ENCODE data around the gene SLC29A3.
A peak's percentile ranks its signal among the peaks of the same experiment; 100 is the strongest.

SLC29A3 gene

DNA sequence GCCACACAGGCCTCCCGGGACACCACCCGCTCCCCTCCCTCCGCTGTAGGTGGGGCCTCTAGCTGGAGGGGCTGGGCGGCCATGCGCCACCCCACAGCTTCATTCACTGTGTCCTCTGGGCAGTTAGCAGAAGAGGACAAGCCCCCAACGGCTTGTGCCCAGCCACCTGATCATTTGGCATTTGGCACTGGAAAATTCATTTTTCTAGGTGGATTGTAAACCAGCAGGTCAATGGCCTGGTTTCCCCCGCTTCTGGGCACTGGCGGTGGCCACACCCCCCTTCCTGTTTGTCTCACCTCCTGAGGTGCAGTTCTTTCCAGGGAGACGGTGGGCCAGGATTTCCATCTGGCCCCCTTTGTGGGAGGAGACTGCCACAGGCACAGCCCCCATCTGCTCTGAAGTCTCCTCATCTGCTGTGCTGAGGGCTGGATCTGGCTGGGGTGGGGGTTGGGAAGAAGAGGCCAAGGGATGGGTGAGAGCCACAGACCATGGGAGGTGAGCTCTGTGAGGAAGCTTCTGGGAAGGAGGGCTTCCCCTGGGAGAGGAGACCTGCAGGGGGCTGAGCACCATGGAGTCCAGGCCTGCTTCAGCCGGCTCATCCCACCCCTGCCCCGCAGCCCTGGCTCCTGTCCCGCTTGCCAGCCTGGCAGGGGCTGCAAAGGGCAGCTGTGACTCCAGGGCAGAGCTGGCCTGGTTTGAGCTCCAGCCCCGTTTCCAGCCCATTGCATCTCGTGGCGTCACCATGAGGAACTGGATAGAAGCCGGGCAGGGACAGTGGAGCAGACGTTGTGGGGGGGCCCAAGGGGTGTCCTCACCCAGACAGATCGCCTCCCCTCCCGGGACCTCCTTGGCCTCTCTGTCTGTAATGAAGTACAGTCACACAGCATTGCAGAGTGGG lies 40.1 kb upstream of the SLC29A3 start:
- DNase-seq, result peak; percentile 66
- Histone ChIP-seq H3K9ac (ENCODE audit: low read length) (peak overlapping the region; percentile 42), H2BK120ac (ENCODE audit: low read depth, low read length) (no peak overlapping the region), H3K4me1 (ENCODE audit: control insufficient read depth, low read depth, low read length) (peaks cover 13% of the 10 kb centered on the region), H2AK5ac (ENCODE audit: low read length) (no peak overlapping the region), H4K8ac (ENCODE audit: low read depth, low read length) (peak overlapping the region; percentile 39), H3K79me2 (ENCODE audit: control insufficient read depth, insufficient read depth, low read length) (no peaks in the 10 kb centered on the region), H4K5ac (ENCODE audit: low read length) (no peak overlapping the region), H3K27ac (ENCODE audit: low read depth, low read length) (peak overlapping the region; percentile 38), H3K4me3 (ENCODE audit: low read length) (no peak overlapping the region), H3K27me3 (ENCODE audit: insufficient read depth, low read length, poor library complexity) (no peaks in the 10 kb centered on the region), H2BK15ac (replicated peaks; ENCODE audit: low read depth) (no peak overlapping the region), H3K79me1 (ENCODE audit: low read length) (no peaks in the 10 kb centered on the region), H3K23ac (ENCODE audit: low read length) (peak overlapping the region; percentile 45), H3K36me3 (ENCODE audit: control insufficient read depth, insufficient read depth, low read length) (no peaks in the 10 kb centered on the region), H3K56ac (ENCODE audit: low read length) (peak overlapping the region; percentile 64), H3K4ac (ENCODE audit: low read depth, low read length) (no peak overlapping the region), H3K18ac (ENCODE audit: low read length) (peak overlapping the region; percentile 5), H2BK5ac (ENCODE audit: low read length) (no peak overlapping the region), H3K4me2 (ENCODE audit: low read length) (no peak overlapping the region)
- no CpG with 5 or more reads among the region's 19 CpGs for WGBS (ENCODE audit: extremely low coverage, insufficient coverage, low lambda C conversion rate)

DNA sequence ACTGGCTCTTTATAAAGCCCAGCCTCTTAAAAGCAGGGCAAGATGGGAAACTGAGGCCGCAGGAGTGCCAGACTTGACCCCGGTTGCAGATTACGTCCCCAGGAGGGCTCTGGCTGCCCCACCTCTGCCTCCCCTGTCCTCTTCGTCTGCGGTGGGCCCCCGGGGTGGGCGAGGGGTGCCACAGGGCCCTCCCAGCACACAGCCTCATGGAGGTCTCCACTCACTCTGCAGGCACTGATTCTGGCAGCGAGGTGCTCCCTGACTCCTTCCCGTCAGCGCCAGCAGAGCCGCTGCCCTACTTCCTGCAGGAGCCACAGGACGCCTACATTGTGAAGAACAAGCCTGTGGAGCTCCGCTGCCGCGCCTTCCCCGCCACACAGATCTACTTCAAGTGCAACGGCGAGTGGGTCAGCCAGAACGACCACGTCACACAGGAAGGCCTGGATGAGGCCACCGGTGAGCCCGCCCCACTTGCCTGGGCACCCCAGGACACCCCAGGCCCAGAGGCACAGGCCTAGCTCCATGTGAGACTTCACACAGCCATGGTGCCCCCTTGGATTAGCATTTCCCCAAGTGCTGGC lies 39.4 kb upstream of the SLC29A3 start:
- Histone ChIP-seq H4K8ac (ENCODE audit: low read depth, low read length) (no peak overlapping the region), H3K27me3 (ENCODE audit: insufficient read depth, low read length, poor library complexity) (no peaks in the 10 kb centered on the region), H3K9ac (ENCODE audit: low read length) (peak overlapping the region; percentile 9), H4K5ac (ENCODE audit: low read length) (no peak overlapping the region), H2BK15ac (replicated peaks; ENCODE audit: low read depth) (no peak overlapping the region), H3K4me2 (ENCODE audit: low read length) (no peak overlapping the region), H3K56ac (ENCODE audit: low read length) (peak overlapping the region; percentile 42), H3K36me3 (ENCODE audit: control insufficient read depth, insufficient read depth, low read length) (no peaks in the 10 kb centered on the region), H3K18ac (ENCODE audit: low read length) (no peak overlapping the region), H3K4me3 (ENCODE audit: low read length) (no peak overlapping the region), H3K79me1 (ENCODE audit: low read length) (no peaks in the 10 kb centered on the region), H2BK5ac (ENCODE audit: low read length) (no peak overlapping the region), H3K79me2 (ENCODE audit: control insufficient read depth, insufficient read depth, low read length) (no peaks in the 10 kb centered on the region), H3K23ac (ENCODE audit: low read length) (no peak overlapping the region), H3K27ac (ENCODE audit: low read depth, low read length) (no peak overlapping the region), H3K4ac (ENCODE audit: low read depth, low read length) (no peak overlapping the region), H2AK5ac (ENCODE audit: low read length) (no peak overlapping the region), H2BK120ac (ENCODE audit: low read depth, low read length) (no peak overlapping the region), H3K4me1 (ENCODE audit: control insufficient read depth, low read depth, low read length) (peaks cover 13% of the 10 kb centered on the region)
- WGBS (ENCODE audit: extremely low coverage, insufficient coverage, low lambda C conversion rate), result no CpG with 5 or more reads among the region's 22 CpGs
- DNase-seq, result no peak

- Histone ChIP-seq H4K5ac (ENCODE audit: low read length) (no peak overlapping the region), H3K9ac (ENCODE audit: low read length) (no peak overlapping the region), H3K4ac (ENCODE audit: low read depth, low read length) (no peak overlapping the region), H3K27ac (ENCODE audit: low read depth, low read length) (no peak overlapping the region), H3K36me3 (ENCODE audit: control insufficient read depth, insufficient read depth, low read length) (no peaks in the 10 kb centered on the region), H3K4me3 (ENCODE audit: low read length) (no peak overlapping the region), H2AK5ac (ENCODE audit: low read length) (no peak overlapping the region), H2BK120ac (ENCODE audit: low read depth, low read length) (no peak overlapping the region), H2BK5ac (ENCODE audit: low read length) (no peak overlapping the region), H4K8ac (ENCODE audit: low read depth, low read length) (no peak overlapping the region), H3K18ac (ENCODE audit: low read length) (no peak overlapping the region), H2BK15ac (replicated peaks; ENCODE audit: low read depth) (no peak overlapping the region), H3K4me1 (ENCODE audit: control insufficient read depth, low read depth, low read length) (peaks cover 11% of the 10 kb centered on the region), H3K79me2 (ENCODE audit: control insufficient read depth, insufficient read depth, low read length) (no peaks in the 10 kb centered on the region), H3K56ac (ENCODE audit: low read length) (peak overlapping the region; percentile 15), H3K23ac (ENCODE audit: low read length) (no peak overlapping the region), H3K4me2 (ENCODE audit: low read length) (no peak overlapping the region), H3K79me1 (ENCODE audit: low read length) (no peaks in the 10 kb centered on the region), H3K27me3 (ENCODE audit: insufficient read depth, low read length, poor library complexity) (no peaks in the 10 kb centered on the region)
- WGBS (ENCODE audit: extremely low coverage, insufficient coverage, low lambda C conversion rate), result no CpG with 5 or more reads among the region's 5 CpGs
- no peak for DNase-seq
These were observed 38.8 kb upstream of the SLC29A3 start for GRCh38 chr10:71280216-71280615.

GRCh38 chr10:71280825-71281224 lies 38.2 kb upstream of the SLC29A3 start:
- no peak overlapping the region for H4K5ac ChIP-seq (ENCODE audit: low read length)
- H3K79me1 ChIP-seq (ENCODE audit: low read length), result no peaks in the 10 kb centered on the region
- H4K8ac ChIP-seq (ENCODE audit: low read depth, low read length), result no peak overlapping the region
- no peak overlapping the region for H3K4ac ChIP-seq (ENCODE audit: low read depth, low read length)
- no peak overlapping the region for H3K4me3 ChIP-seq (ENCODE audit: low read length)
- H3K27ac ChIP-seq (ENCODE audit: low read depth, low read length), result no peak overlapping the region
- H3K4me1 ChIP-seq (ENCODE audit: control insufficient read depth, low read depth, low read length), result peaks cover 11% of the 10 kb centered on the region
- H2AK5ac ChIP-seq (ENCODE audit: low read length), result no peak overlapping the region
- no peak overlapping the region for H3K4me2 ChIP-seq (ENCODE audit: low read length)
- no peak overlapping the region for H2BK15ac ChIP-seq (replicated peaks; ENCODE audit: low read depth)
- H2BK5ac ChIP-seq (ENCODE audit: low read length), result no peak overlapping the region
- H3K27me3 ChIP-seq (ENCODE audit: insufficient read depth, low read length, poor library complexity), result no peaks in the 10 kb centered on the region
- no peak overlapping the region for H2BK120ac ChIP-seq (ENCODE audit: low read depth, low read length)
- no peaks in the 10 kb centered on the region for H3K79me2 ChIP-seq (ENCODE audit: control insufficient read depth, insufficient read depth, low read length)
- H3K9ac ChIP-seq (ENCODE audit: low read length), result no peak overlapping the region
- DNase-seq, result no peak
- H3K23ac ChIP-seq (ENCODE audit: low read length), result no peak overlapping the region
- no peak overlapping the region for H3K56ac ChIP-seq (ENCODE audit: low read length)
- no peaks in the 10 kb centered on the region for H3K36me3 ChIP-seq (ENCODE audit: control insufficient read depth, insufficient read depth, low read length)
- WGBS (ENCODE audit: extremely low coverage, insufficient coverage, low lambda C conversion rate), result no CpG with 5 or more reads among the region's 3 CpGs
- H3K18ac ChIP-seq (ENCODE audit: low read length), result no peak overlapping the region

GRCh38 chr10:71281646-71282322 lies 37.3 kb upstream of the SLC29A3 start:
- H4K5ac ChIP-seq (ENCODE audit: low read length), result no peak overlapping the region
- peaks cover 2% of the 10 kb centered on the region for H3K36me3 ChIP-seq (ENCODE audit: control insufficient read depth, insufficient read depth, low read length)
- no peak overlapping the region for H3K23ac ChIP-seq (ENCODE audit: low read length)
- no CpG with 5 or more reads among the region's 8 CpGs for WGBS (ENCODE audit: extremely low coverage, insufficient coverage, low lambda C conversion rate)
- DNase-seq, result no peak
- no peak overlapping the region for H3K9ac ChIP-seq (ENCODE audit: low read length)
- H3K4me3 ChIP-seq (ENCODE audit: low read length), result no peak overlapping the region
- no peak overlapping the region for H3K56ac ChIP-seq (ENCODE audit: low read length)
- no peak overlapping the region for H3K4me2 ChIP-seq (ENCODE audit: low read length)
- H3K18ac ChIP-seq (ENCODE audit: low read length), result no peak overlapping the region
- H3K27me3 ChIP-seq (ENCODE audit: insufficient read depth, low read length, poor library complexity), result no peaks in the 10 kb centered on the region
- H3K79me1 ChIP-seq (ENCODE audit: low read length), result no peaks in the 10 kb centered on the region
- H4K8ac ChIP-seq (ENCODE audit: low read depth, low read length), result no peak overlapping the region
- H3K27ac ChIP-seq (ENCODE audit: low read depth, low read length), result no peak overlapping the region
- H2AK5ac ChIP-seq (ENCODE audit: low read length), result no peak overlapping the region
- H3K4ac ChIP-seq (ENCODE audit: low read depth, low read length), result no peak overlapping the region
- H2BK5ac ChIP-seq (ENCODE audit: low read length), result no peak overlapping the region
- H3K79me2 ChIP-seq (ENCODE audit: control insufficient read depth, insufficient read depth, low read length), result no peaks in the 10 kb centered on the region
- H3K4me1 ChIP-seq (ENCODE audit: control insufficient read depth, low read depth, low read length), result peaks cover 11% of the 10 kb centered on the region
- H2BK15ac ChIP-seq (replicated peaks; ENCODE audit: low read depth), result no peak overlapping the region
- no peak overlapping the region for H2BK120ac ChIP-seq (ENCODE audit: low read depth, low read length)

Measured in mesendoderm (in vitro differentiated cells).